Measurements from ENCODE around the gene MYH4.

MYH4 gene

GRCh38 chr17:10469459-10469858, at the start of gene MYH4:
Gene MYH4 (minus strand): TSS chr17:10469559. CDS start chr17:10466745, 2,814 bp downstream.
- no peak for DNase-seq (ENCODE audit: low read depth)

GRCh38 chr17:10518271-10519037, 49.1 kb upstream of the MYH4 start, which contains the start of gene MYH1:
Gene MYH1 (minus strand): TSS chr17:10518542. CDS start chr17:10516642, 1,900 bp downstream.
- DNase-seq (ENCODE audit: low read depth): no peak

GRCh38 chr17:10516638-10517037, 47.3 kb upstream of the MYH4 start:
- DNase-seq (ENCODE audit: low read depth): no peak

GRCh38 chr17:10516065-10516464, 46.7 kb upstream of the MYH4 start:
- DNase-seq (ENCODE audit: low read depth): no peak

GRCh38 chr17:10513299-10514067, 44.1 kb upstream of the MYH4 start:
- DNase-seq (ENCODE audit: low read depth): no peak

GRCh38 chr17:10512856-10513255, 43.5 kb upstream of the MYH4 start:
- DNase-seq (ENCODE audit: low read depth): no peak

- DNase-seq (ENCODE audit: low read depth): no peak
Observed at GRCh38 chr17:10499950-10500349, 30.6 kb upstream of the MYH4 start.

GRCh38 chr17:10492004-10492403, 22.6 kb upstream of the MYH4 start:
- no peak for DNase-seq (ENCODE audit: low read depth)

GRCh38 chr17:10482252-10482651, 12.9 kb upstream of the MYH4 start:
- DNase-seq (ENCODE audit: low read depth): no peak

- DNase-seq (ENCODE audit: low read depth): no peak
Observed at GRCh38 chr17:10477701-10478100, 8.3 kb upstream of the MYH4 start.

GRCh38 chr17:10474536-10474935, 5.2 kb upstream of the MYH4 start:
- no peak for DNase-seq (ENCODE audit: low read depth)

- DNase-seq (ENCODE audit: low read depth): no peak
Observed at GRCh38 chr17:10471858-10472257, 2.5 kb upstream of the MYH4 start.

- DNase-seq (ENCODE audit: low read depth): no peak
Observed at GRCh38 chr17:10463402-10463801, 6.0 kb downstream of the MYH4 start.

- DNase-seq (ENCODE audit: low read depth): no peak
Observed at GRCh38 chr17:10460062-10460461, 9.3 kb downstream of the MYH4 start.

- no peak for DNase-seq (ENCODE audit: low read depth)
Observed at GRCh38 chr17:10458701-10459100, 10.7 kb downstream of the MYH4 start.

GRCh38 chr17:10457952-10458351, 11.4 kb downstream of the MYH4 start:
- DNase-seq (ENCODE audit: low read depth): no peak

- DNase-seq (ENCODE audit: low read depth): no peak
Observed at GRCh38 chr17:10447026-10447931, 22.1 kb downstream of the MYH4 start.

GRCh38 chr17:10439816-10440215, 29.5 kb downstream of the MYH4 start:
- DNase-seq (ENCODE audit: low read depth): no peak

- no peak for DNase-seq (ENCODE audit: low read depth)
Observed at GRCh38 chr17:10435096-10435495, 34.3 kb downstream of the MYH4 start.

- DNase-seq (ENCODE audit: low read depth): no peak
Observed at GRCh38 chr17:10429421-10430045, 39.8 kb downstream of the MYH4 start.

GRCh38 chr17:10428781-10429180, 40.6 kb downstream of the MYH4 start:
- DNase-seq (ENCODE audit: low read depth): no peak
